ENCODE results near the gene PGGHG. TPM values are rescaled to one million over a fixed set of nuclear protein-coding genes. Genes with fewer than 3 reads are reported as not detected.

PGGHG gene
- total RNA-seq, 4 donors from 2014 or later = 8.5 to 35.3 (median 15.5) TPM

- H3K36me3 ChIP-seq = peaks cover 0 to 24% of the 10 kb centered on the region in 2 donors
- no peak overlapping the region for H3K4me3 ChIP-seq
- TF ChIP-seq POLR2AphosphoS5 (IDR thresholded peaks at IDR 0.05) (no peak), POLR2A (IDR thresholded peaks at IDR 0.05) (no peak), EP300 (IDR thresholded peaks at IDR 0.05) (no peak), CTCF (IDR thresholded peaks at IDR 0.05) (no peak)
- 31 to 77% methylated on average over 3 to 14 of the region's 26 CpGs for WGBS, 2 donors (ENCODE audit: low coverage in 1 of 2)
- H3K9me3 ChIP-seq = no peaks in the 10 kb centered on the region
- peaks cover 59% of the 10 kb centered on the region for H3K27me3 ChIP-seq
- H3K27ac ChIP-seq = peak overlapping the region in 1 of 4 donors; percentile 47
- peaks cover 0 to 15% (median 4%) of the 10 kb centered on the region in 3 donors for H3K4me1 ChIP-seq
- peak; percentile 42 for ATAC-seq
Measured at GRCh38 chr11:297586-298405, 8.9 kb downstream of the PGGHG start.

GRCh38 chr11:298406-299065, 9.6 kb downstream of the PGGHG start:
- Histone ChIP-seq H3K27ac (peak overlapping the region in 1 of 4 donors; percentile 47), H3K4me3 (no peak overlapping the region), H3K9me3 (no peaks in the 10 kb centered on the region), H3K4me1 (peaks cover 0 to 15% (median 4%) of the 10 kb centered on the region in 3 donors), H3K36me3 (peaks cover 0 to 18% of the 10 kb centered on the region in 2 donors), H3K27me3 (peaks cover 59% of the 10 kb centered on the region)
- no peak for ATAC-seq
- TF ChIP-seq POLR2AphosphoS5 (IDR thresholded peaks at IDR 0.05) = no peak
- TF ChIP-seq POLR2A (IDR thresholded peaks at IDR 0.05) = no peak
- TF ChIP-seq CTCF (IDR thresholded peaks at IDR 0.05) = no peak
- TF ChIP-seq EP300 (IDR thresholded peaks at IDR 0.05) = no peak
- WGBS, 2 donors (ENCODE audit: low coverage in 1 of 2) = no CpG with 5 or more reads among the region's 15 CpGs

GRCh38 chr11:299081-299891, 10.4 kb downstream of the PGGHG start, which contains the start of gene IFITM5:
TSS of gene IFITM5 (minus strand) at chr11:299526. CDS start at chr11:299490, 36 bp downstream.
- peak within 1 kb of the TSS in 1 of 4 donors; percentile 47 for H3K27ac ChIP-seq
- ATAC-seq = no peak
- WGBS, 2 donors (ENCODE audit: low coverage in 1 of 2) = no CpG with 5 or more reads among the region's 40 CpGs
- H3K9me3 ChIP-seq = no peaks in the 10 kb centered on the region
- H3K36me3 ChIP-seq = peaks cover 0 to 10% of the 10 kb centered on the region in 2 donors
- H3K27me3 ChIP-seq = peaks cover 59% of the 10 kb centered on the region
- H3K4me1 ChIP-seq = peaks cover 0 to 16% (median 4%) of the 10 kb centered on the region in 3 donors
- TF ChIP-seq POLR2AphosphoS5 (IDR thresholded peaks at IDR 0.05) (no peak), POLR2A (IDR thresholded peaks at IDR 0.05) (no peak), CTCF (IDR thresholded peaks at IDR 0.05) (no peak), EP300 (IDR thresholded peaks at IDR 0.05) (no peak)
- no peak within 1 kb of the TSS for H3K4me3 ChIP-seq

- ATAC-seq = no peak
- H3K4me3 ChIP-seq = no peak overlapping the region
- no peak overlapping the region for H3K27ac ChIP-seq
- peaks cover 0 to 1% of the 10 kb centered on the region in 2 donors for H3K36me3 ChIP-seq
- H3K4me1 ChIP-seq = peaks cover 0 to 24% (median 7%) of the 10 kb centered on the region in 3 donors
- H3K9me3 ChIP-seq = no peaks in the 10 kb centered on the region
- H3K27me3 ChIP-seq = peaks cover 59% of the 10 kb centered on the region
- TF ChIP-seq CTCF (IDR thresholded peaks at IDR 0.05) (peak in 1 of 4 experiments; percentile 6), EP300 (IDR thresholded peaks at IDR 0.05) (no peak)
- WGBS, 2 donors (ENCODE audit: low coverage in 1 of 2) = 13 to 41% methylated on average over 5 to 6 of the region's 20 CpGs
Measured at GRCh38 chr11:299951-300735, 11.2 kb downstream of the PGGHG start.
